ENCODE measurements around the gene CNTNAP5. TPM values are rescaled to one million over a fixed set of nuclear protein-coding genes. Genes with fewer than 3 reads are reported as not detected.

The CNTNAP5 gene
- total and polyA plus RNA-seq, 2 of the 8 experiments (the other 6 are each of a cell fraction or from before 2014, with no cell fraction given): 0.11 to 0.76 TPM

DNA sequence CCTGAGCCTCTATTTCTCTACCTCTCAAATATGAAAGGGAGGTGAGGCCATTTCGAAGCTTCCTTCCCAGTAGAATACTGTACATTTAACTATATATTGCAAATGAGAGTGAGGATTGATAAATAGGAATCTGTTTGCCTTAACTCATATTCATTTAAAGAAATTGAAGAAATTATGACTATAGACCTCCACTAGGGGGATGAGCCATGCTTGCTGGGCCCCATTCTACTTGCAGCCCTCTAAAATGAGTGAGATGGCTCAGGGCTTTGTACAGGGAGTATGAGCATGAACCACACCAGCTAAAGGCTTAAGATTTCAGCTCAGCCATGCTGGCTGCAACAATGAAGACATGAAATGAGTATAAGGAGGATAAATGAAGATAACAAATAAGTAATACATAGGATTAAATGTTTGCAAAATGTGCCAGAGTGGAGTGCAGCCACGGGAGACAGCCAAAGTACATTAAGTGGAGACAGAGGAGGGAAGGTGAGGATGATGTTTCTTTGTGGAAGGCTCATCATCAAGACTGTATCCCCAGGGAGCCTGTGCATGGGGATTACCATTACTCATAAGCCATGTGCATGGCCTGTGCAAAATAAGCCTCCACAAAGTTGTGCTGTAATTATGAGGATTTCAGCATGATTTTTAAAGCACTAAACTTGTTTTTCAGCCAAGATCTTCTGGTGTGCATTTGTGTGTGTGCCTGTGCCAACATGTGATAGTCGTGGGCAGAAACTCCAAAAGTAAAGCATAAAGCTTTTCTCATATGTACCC, 300.8 kb downstream of the CNTNAP5 start:
- peaks cover 0 to 6% (median 5%) of the 10 kb centered on the region in 4 experiments; a peak in 4 of 7 replicates for H3K4me1 ChIP-seq (replicated peaks in 1 of 4; ENCODE audit: control insufficient read depth in 3 of 4, insufficient read depth in 4 of 4, low read length in 3 of 4)
- no peak overlapping the region for H3K27ac ChIP-seq (ENCODE audit: low read depth, low read length)
- H3K23me2 ChIP-seq (ENCODE audit: low read depth, low read length): peaks cover 2% of the 10 kb centered on the region; the same call in 1 of the 2 replicates
- DNase-seq (ENCODE audit: low read depth in 1 of 2, low spot score in 2 of 2) (no peak), FAIRE-seq (no peak)
- H2AK5ac ChIP-seq (ENCODE audit: low read depth, low read length): 0 out of 2 replicates have a peak overlapping the region, but pooled peaks have one; percentile 17
- H2BK120ac ChIP-seq (replicated peaks; ENCODE audit: low read depth, low read length): peak overlapping the region; percentile 91
- CTCF ChIA-PET (ENCODE audit: partially characterized antibody): interaction anchor here (0.5 to 1.6 kb wide), 12 partner anchors 8 to 1414 kb away, joined by 3 to 6 read pairs (median 3); no protein-coding TSS in a partner anchor
- no peak overlapping the region for H2BK15ac ChIP-seq (ENCODE audit: low read length)
- peak overlapping the region; percentile 40; the same call in 1 of the 2 replicates for H2BK20ac ChIP-seq (ENCODE audit: low read length)
- no peak overlapping the region for H3K14ac ChIP-seq (ENCODE audit: insufficient read length)
- POLR2A ChIA-PET (ENCODE audit: partially characterized antibody): no interaction called here
- no peak overlapping the region for H4K8ac ChIP-seq (ENCODE audit: extremely low read depth, insufficient read depth, low read length)
- no peaks in the 10 kb centered on the region for H3K9me3 ChIP-seq (ENCODE audit: insufficient read depth in 2 of 2, low read depth in 1 of 2, low read length in 1 of 2)
- H3K9ac ChIP-seq (replicated peaks in 1 of 4; ENCODE audit: extremely low read depth in 1 of 4, low read depth in 3 of 4, low read length in 3 of 4): no peak overlapping the region
- no peaks in the 10 kb centered on the region for H4K20me1 ChIP-seq (replicated peaks in 1 of 2; ENCODE audit: control insufficient read depth in 1 of 2, insufficient read depth in 2 of 2, low read length in 2 of 2)
- H3K23ac ChIP-seq (ENCODE audit: insufficient read length): no peak overlapping the region
- peak overlapping the region; percentile 19 for H4K5ac ChIP-seq (ENCODE audit: insufficient read length, low read depth, low read length)
- H3K27me3 ChIP-seq (replicated peaks in 1 of 4; ENCODE audit: control insufficient read depth in 3 of 4, extremely low read depth in 1 of 4, insufficient read depth in 3 of 4, low read length in 3 of 4): no peaks in the 10 kb centered on the region
- no peaks in the 10 kb centered on the region for H3K79me1 ChIP-seq (ENCODE audit: low read depth, low read length)
- no peaks in the 10 kb centered on the region for H3K36me3 ChIP-seq (ENCODE audit: control insufficient read depth in 2 of 4, insufficient read depth in 4 of 4, low read length in 3 of 4)
- H2BK12ac ChIP-seq (ENCODE audit: low read depth, low read length): peak overlapping the region; percentile 93; the same call in 1 of the 2 replicates
- no peak overlapping the region for H2AFZ ChIP-seq (ENCODE audit: low read length)
- peak overlapping the region; percentile 30 for H3K4ac ChIP-seq (replicated peaks; ENCODE audit: insufficient read length, low read depth, low read length)
- TF ChIP-seq, protein P1, sequence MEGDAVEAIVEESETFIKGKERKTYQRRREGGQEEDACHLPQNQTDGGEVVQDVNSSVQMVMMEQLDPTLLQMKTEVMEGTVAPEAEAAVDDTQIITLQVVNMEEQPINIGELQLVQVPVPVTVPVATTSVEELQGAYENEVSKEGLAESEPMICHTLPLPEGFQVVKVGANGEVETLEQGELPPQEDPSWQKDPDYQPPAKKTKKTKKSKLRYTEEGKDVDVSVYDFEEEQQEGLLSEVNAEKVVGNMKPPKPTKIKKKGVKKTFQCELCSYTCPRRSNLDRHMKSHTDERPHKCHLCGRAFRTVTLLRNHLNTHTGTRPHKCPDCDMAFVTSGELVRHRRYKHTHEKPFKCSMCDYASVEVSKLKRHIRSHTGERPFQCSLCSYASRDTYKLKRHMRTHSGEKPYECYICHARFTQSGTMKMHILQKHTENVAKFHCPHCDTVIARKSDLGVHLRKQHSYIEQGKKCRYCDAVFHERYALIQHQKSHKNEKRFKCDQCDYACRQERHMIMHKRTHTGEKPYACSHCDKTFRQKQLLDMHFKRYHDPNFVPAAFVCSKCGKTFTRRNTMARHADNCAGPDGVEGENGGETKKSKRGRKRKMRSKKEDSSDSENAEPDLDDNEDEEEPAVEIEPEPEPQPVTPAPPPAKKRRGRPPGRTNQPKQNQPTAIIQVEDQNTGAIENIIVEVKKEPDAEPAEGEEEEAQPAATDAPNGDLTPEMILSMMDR (IDR thresholded peaks at IDR 0.05; ENCODE audit: control extremely low read depth in 1 of 3, insufficient read depth in 1 of 3, low read depth in 1 of 3, low read length in 3 of 3): peak in 1 of 3 experiments; percentile 26; a peak in 1 of 4 replicates
- TF ChIP-seq RAD21 (IDR thresholded peaks at IDR 0.05 in 1 of 2, conservative IDR thresholded peaks at IDR 0.05 in 1 of 2; ENCODE audit: low read depth in 2 of 2, low read length in 2 of 2): peak; percentile 37 to 49
- no peak for TF ChIP-seq SUZ12 (IDR thresholded peaks at IDR 0.05; ENCODE audit: low read length)
- no peak for TF ChIP-seq RXRA (IDR thresholded peaks at IDR 0.05; ENCODE audit: insufficient read depth, low read depth, low read length)
- no peak overlapping the region for H3K56ac ChIP-seq (replicated peaks; ENCODE audit: insufficient read length, low read depth, low read length)
- 57% methylated on average over 3 of the region's 3 CpGs; no CpG with 5 or more reads in 1 of the 2 experiments for WGBS, 2 experiments (ENCODE audit: extremely low coverage in 1 of 2, insufficient coverage in 1 of 2, insufficient read length in 1 of 2, insufficient replicate concordance in 2 of 2, low coverage in 1 of 2, low lambda C conversion rate in 2 of 2, missing lambda C conversion rate in 1 of 2)
- H4K91ac ChIP-seq (replicated peaks; ENCODE audit: insufficient read length, low read length): peak overlapping the region; percentile 84
- H3K79me2 ChIP-seq (ENCODE audit: control insufficient read depth in 1 of 2, insufficient read depth in 2 of 2, low read length in 2 of 2): no peaks in the 10 kb centered on the region
- H2BK5ac ChIP-seq (ENCODE audit: low read depth, low read length): peak overlapping the region; percentile 67; the same call in 1 of the 2 replicates
- peak overlapping the region; percentile 65; the same call in 1 of the 2 replicates for H3K18ac ChIP-seq (ENCODE audit: extremely low read depth, low read length)
- no peak overlapping the region; a peak in 1 of 4 replicates for H3K4me2 ChIP-seq (ENCODE audit: insufficient read depth in 1 of 2, low read depth in 2 of 2, low read length in 2 of 2)
- no peak overlapping the region for H3K4me3 ChIP-seq (ENCODE audit: extremely low read depth in 1 of 4, insufficient read depth in 2 of 4, low read depth in 3 of 4, low read length in 4 of 4)

All from H1 (cell line).